Measurements from ENCODE around the gene NHEJ1.

DNA sequence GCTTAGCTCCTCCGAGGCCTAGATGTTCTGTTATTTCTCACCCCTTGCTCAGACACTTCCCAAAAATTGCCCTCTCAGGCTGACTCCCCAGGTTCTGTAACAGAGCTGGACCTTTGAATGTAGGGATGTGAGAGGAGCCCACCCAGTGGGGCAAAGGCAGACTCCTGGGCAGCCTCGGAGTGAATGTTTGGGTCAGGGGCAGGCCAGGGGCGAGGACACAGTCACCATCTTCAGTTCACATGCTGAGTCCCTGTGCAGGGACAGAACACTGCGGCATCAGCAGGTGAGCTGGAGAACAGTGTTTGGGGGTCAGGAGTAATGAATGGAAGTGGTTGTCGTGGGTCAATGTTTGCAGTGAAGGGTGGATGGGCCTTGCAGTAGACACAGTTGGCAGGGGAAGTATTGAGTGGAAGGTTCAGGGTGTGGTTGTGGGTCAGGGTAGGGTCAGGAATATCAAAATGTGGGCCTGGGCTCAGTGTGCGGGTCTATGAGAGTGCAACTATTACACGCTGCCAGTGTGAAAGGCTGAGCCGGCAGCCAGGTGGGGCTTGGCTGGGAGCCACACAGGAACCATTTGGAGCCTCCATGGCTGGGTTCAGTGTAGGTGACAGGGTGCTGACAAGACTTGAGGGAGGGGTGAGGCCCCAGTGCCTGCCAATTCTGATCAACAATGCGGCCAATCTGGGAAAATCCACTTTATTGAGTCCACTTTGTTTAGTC, 104.3 kb downstream of the NHEJ1 start:
- TF ChIP-seq, protein P1, sequence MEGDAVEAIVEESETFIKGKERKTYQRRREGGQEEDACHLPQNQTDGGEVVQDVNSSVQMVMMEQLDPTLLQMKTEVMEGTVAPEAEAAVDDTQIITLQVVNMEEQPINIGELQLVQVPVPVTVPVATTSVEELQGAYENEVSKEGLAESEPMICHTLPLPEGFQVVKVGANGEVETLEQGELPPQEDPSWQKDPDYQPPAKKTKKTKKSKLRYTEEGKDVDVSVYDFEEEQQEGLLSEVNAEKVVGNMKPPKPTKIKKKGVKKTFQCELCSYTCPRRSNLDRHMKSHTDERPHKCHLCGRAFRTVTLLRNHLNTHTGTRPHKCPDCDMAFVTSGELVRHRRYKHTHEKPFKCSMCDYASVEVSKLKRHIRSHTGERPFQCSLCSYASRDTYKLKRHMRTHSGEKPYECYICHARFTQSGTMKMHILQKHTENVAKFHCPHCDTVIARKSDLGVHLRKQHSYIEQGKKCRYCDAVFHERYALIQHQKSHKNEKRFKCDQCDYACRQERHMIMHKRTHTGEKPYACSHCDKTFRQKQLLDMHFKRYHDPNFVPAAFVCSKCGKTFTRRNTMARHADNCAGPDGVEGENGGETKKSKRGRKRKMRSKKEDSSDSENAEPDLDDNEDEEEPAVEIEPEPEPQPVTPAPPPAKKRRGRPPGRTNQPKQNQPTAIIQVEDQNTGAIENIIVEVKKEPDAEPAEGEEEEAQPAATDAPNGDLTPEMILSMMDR (IDR thresholded peaks at IDR 0.05; ENCODE audit: insufficient read depth, low read depth, low read length) = no peak
- no peak for TF ChIP-seq EZH2 (IDR thresholded peaks at IDR 0.05; ENCODE audit: insufficient read depth, low read length)
